ENCODE measurements around the gene GRK6.

GRK6 gene

GRCh38 chr5:177402271-177403043, 24.0 kb upstream of the GRK6 start:
- Histone ChIP-seq H3K4me3 (ENCODE audit: low read depth in 1 of 2, low read length in 1 of 2) (peak overlapping the region; percentile 52 to 80), H3K4me1 (ENCODE audit: control insufficient read depth in 1 of 2, insufficient read depth in 1 of 2, low read depth in 1 of 2, low read length in 1 of 2) (peaks cover 50 to 53% of the 10 kb centered on the region in 2 experiments), H3K9me3 (no peaks in the 10 kb centered on the region), H3K27me3 (peaks cover 66% of the 10 kb centered on the region), H3K27ac (no peak overlapping the region), H3K36me3 (no peaks in the 10 kb centered on the region)
- TF ChIP-seq, protein P1, sequence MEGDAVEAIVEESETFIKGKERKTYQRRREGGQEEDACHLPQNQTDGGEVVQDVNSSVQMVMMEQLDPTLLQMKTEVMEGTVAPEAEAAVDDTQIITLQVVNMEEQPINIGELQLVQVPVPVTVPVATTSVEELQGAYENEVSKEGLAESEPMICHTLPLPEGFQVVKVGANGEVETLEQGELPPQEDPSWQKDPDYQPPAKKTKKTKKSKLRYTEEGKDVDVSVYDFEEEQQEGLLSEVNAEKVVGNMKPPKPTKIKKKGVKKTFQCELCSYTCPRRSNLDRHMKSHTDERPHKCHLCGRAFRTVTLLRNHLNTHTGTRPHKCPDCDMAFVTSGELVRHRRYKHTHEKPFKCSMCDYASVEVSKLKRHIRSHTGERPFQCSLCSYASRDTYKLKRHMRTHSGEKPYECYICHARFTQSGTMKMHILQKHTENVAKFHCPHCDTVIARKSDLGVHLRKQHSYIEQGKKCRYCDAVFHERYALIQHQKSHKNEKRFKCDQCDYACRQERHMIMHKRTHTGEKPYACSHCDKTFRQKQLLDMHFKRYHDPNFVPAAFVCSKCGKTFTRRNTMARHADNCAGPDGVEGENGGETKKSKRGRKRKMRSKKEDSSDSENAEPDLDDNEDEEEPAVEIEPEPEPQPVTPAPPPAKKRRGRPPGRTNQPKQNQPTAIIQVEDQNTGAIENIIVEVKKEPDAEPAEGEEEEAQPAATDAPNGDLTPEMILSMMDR (IDR thresholded peaks at IDR 0.05), result peak; percentile 47

DNA sequence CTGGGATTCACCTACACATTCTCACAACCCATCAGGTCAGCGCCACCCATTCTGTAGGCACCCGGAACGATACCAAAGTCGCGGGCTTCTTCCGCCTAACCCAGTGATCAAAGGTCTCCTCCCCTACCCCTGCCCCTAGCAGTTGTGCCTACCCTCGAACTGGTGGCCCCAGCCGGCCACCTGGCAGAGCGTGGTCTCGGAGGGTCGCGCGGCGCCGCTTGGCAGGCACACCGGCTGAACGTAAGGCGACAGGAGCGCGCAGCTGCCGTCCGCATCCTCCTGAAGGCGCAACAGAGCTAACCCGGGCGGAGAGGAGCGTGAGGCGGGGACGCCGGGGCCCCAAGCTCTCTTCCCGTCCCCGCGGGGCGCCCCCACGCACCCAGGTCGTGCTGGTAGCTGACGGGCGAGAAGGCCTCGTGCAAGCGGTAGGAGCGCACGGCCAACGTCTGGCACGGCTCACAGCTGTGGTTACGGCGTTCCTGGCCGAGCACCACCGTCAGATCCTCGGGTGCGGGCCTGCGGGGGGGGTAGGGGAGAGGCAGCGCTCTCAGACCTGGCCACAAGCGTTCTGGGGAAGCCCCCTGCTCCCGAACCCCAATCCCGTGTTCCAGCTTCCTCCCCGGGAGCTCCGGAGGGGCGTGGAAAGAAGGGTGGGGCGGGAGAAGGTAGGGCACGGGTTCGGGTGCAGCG, 23.2 kb upstream of the GRK6 start:
- Histone ChIP-seq H3K4me1 (ENCODE audit: control insufficient read depth in 1 of 2, insufficient read depth in 1 of 2, low read depth in 1 of 2, low read length in 1 of 2) (peaks cover 50 to 53% of the 10 kb centered on the region in 2 experiments), H3K27ac (peak overlapping the region; percentile 93), H3K4me3 (ENCODE audit: low read depth in 1 of 2, low read length in 1 of 2) (peak overlapping the region; percentile 52 to 80), H3K9me3 (no peaks in the 10 kb centered on the region), H3K27me3 (peaks cover 59% of the 10 kb centered on the region), H3K36me3 (no peaks in the 10 kb centered on the region)
- TF ChIP-seq, protein P1 (IDR thresholded peaks at IDR 0.05), result no peak

DNA sequence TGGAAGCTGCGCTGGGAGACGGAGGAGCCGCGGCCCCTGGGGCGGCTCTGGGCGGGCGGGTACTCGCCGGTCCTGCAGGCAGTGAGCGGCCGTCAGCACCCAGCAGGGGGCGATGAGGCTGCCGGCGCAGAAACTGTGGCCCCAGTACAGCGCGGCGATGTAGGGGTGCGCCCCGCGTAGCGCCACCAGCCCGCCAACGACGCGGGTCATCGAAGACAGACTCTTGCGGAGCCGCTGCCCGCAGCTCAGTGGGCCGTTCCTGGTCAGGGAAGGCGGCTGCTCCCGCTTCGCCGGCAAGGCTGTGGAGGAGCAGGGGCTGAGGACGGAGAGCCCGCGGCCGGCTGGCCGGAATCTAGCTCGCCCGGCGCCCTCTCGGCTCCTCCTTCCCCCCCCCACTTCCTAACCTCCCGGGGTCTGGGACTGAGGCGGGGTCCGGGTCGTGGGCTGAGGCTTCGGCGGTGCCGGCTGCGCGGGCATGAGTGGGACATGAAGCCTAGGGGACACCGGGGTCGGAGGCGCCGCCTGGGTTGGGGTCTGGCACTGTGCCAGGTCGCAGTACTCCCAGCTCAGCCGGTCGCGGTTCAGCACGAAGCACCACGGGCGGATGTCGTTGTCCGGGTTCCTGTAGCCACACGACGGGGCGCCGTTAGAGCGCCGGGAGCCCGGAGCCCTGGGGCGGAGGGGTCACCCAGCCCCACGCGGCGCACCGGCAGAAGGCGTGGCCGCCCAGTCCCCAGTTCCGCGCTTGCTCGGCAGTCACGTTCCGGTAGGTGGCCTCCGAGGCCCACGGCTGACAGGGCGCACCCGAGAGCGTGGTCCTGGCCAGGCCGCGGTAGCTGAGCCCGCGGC, 22.5 kb upstream of the GRK6 start:
- Histone ChIP-seq H3K4me3 (ENCODE audit: low read depth in 1 of 2, low read length in 1 of 2) (peak overlapping the region; percentile 52 to 80), H3K27me3 (peaks cover 52% of the 10 kb centered on the region), H3K27ac (peak overlapping the region; percentile 93), H3K36me3 (no peaks in the 10 kb centered on the region), H3K4me1 (ENCODE audit: control insufficient read depth in 1 of 2, insufficient read depth in 1 of 2, low read depth in 1 of 2, low read length in 1 of 2) (peaks cover 51 to 53% of the 10 kb centered on the region in 2 experiments), H3K9me3 (no peaks in the 10 kb centered on the region)
- TF ChIP-seq, protein P1 (IDR thresholded peaks at IDR 0.05), result peak; percentile 97

DNA sequence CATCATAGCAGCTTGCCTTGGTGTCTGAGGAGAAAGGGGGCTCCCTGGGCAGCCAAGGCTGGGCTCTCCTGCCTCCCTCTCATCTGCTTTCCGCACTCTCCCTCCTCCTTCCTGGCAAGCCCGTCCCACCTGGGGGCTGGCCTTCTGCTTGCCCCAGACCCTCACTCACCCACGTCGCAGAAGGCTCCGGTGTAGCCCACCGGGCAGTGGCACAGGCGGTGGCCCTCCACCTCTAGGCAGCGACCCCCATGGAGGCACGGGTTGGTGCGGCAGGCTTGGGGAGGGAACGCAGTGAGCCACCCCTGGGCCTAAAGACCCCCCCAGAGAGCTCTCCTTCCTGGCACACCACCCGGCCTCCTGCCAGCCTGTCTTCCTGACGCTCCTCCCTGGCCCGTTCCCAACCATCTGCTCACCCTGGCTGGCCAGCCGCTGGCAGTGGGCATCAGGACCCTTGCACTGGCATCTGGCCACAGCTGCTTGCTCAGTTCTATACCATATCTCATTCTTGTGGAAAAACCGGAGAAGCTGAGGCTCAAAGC, 21.8 kb upstream of the GRK6 start:
- peaks cover 45% of the 10 kb centered on the region for H3K27me3 ChIP-seq
- peak overlapping the region; percentile 52 to 80 for H3K4me3 ChIP-seq (ENCODE audit: low read depth in 1 of 2, low read length in 1 of 2)
- H3K27ac ChIP-seq, result peak overlapping the region; percentile 93

More for the DNA sequence above, 21.8 kb upstream of the GRK6 start:
- Histone ChIP-seq H3K4me1 (ENCODE audit: control insufficient read depth in 1 of 2, insufficient read depth in 1 of 2, low read depth in 1 of 2, low read length in 1 of 2) (peaks cover 53 to 58% of the 10 kb centered on the region in 2 experiments), H3K9me3 (no peaks in the 10 kb centered on the region), H3K36me3 (no peaks in the 10 kb centered on the region)
- TF ChIP-seq, protein P1 (IDR thresholded peaks at IDR 0.05), result no peak

All from neutrophil (primary cell).